Measurements from ENCODE around the gene C7. TPM values are rescaled to one million over a fixed set of nuclear protein-coding genes. Genes with fewer than 3 reads are reported as not detected.

C7 gene
- total RNA-seq, 2 donors from 2014 or later, result 68.2 to 147 TPM

DNA sequence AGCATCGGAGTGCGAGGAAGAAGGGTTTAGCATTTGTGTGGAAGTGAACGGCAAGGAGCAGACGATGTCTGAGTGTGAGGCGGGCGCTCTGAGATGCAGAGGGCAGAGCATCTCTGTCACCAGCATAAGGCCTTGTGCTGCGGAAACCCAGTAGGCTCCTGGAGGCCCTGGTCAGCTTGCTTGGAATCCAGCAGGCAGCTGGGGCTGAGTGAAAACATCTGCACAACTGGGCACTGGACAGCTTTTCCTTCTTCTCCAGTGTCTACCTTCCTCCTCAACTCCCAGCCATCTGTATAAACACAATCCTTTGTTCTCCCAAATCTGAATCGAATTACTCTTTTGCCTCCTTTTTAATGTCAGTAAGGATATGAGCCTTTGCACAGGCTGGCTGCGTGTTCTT is 72.1 kb downstream of the C7 start:
- WGBS, result 82% methylated on average over 9 of the region's 9 CpGs
- Histone ChIP-seq H3K9me3 (no peaks in the 10 kb centered on the region), H3K27ac (no peak overlapping the region), H3K36me3 (no peaks in the 10 kb centered on the region), H3K27me3 (replicated peaks; ENCODE audit: insufficient read depth) (no peaks in the 10 kb centered on the region), H3K4me3 (no peak overlapping the region), H3K4me1 (replicated peaks) (no peaks in the 10 kb centered on the region)
- intact Hi-C loops (cut with DNase I), result no loop called here
- TF ChIP-seq, protein P1, sequence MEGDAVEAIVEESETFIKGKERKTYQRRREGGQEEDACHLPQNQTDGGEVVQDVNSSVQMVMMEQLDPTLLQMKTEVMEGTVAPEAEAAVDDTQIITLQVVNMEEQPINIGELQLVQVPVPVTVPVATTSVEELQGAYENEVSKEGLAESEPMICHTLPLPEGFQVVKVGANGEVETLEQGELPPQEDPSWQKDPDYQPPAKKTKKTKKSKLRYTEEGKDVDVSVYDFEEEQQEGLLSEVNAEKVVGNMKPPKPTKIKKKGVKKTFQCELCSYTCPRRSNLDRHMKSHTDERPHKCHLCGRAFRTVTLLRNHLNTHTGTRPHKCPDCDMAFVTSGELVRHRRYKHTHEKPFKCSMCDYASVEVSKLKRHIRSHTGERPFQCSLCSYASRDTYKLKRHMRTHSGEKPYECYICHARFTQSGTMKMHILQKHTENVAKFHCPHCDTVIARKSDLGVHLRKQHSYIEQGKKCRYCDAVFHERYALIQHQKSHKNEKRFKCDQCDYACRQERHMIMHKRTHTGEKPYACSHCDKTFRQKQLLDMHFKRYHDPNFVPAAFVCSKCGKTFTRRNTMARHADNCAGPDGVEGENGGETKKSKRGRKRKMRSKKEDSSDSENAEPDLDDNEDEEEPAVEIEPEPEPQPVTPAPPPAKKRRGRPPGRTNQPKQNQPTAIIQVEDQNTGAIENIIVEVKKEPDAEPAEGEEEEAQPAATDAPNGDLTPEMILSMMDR (IDR thresholded peaks at IDR 0.05), result no peak
- TF ChIP-seq POLR2AphosphoS5 (IDR thresholded peaks at IDR 0.05), result no peak
- TF ChIP-seq POLR2A (IDR thresholded peaks at IDR 0.05), result no peak
- no peak for DNase-seq (ENCODE audit: low spot score)

GRCh38 chr5:40983781-40984180 is 74.5 kb downstream of the C7 start:
- Histone ChIP-seq H3K4me3 (no peak overlapping the region), H3K36me3 (no peaks in the 10 kb centered on the region), H3K27ac (no peak overlapping the region), H3K4me1 (replicated peaks) (no peaks in the 10 kb centered on the region), H3K9me3 (no peaks in the 10 kb centered on the region), H3K27me3 (replicated peaks; ENCODE audit: insufficient read depth) (no peaks in the 10 kb centered on the region)
- no peak for DNase-seq (ENCODE audit: low spot score)
- WGBS, result 96% methylated on average over 3 of the region's 3 CpGs
- no peak for TF ChIP-seq POLR2A (IDR thresholded peaks at IDR 0.05)
- TF ChIP-seq, protein P1 (IDR thresholded peaks at IDR 0.05), result no peak
- no peak for TF ChIP-seq POLR2AphosphoS5 (IDR thresholded peaks at IDR 0.05)
- intact Hi-C loops (cut with DNase I), result no loop called here

DNA sequence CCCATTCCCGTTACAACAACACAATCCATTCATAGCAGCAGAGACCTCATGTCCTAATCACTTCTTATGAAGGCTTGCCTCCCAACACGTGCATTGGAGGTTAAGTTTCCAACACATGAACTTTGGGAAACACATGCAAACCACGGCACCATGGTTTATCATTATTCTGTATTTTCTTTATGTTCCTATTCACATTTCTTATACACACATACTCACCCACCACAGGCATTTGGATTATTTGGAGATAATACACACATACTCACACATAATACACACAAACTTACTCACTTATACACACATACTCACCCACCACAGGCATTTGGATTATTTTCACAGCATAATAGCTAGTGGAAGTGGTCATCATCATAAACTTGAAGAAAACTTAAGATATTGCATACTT is 75.6 kb downstream of the C7 start:
- no peak overlapping the region for H3K27ac ChIP-seq
- no peaks in the 10 kb centered on the region for H3K9me3 ChIP-seq
- no peak overlapping the region for H3K4me3 ChIP-seq
- H3K36me3 ChIP-seq, result no peaks in the 10 kb centered on the region
- 93% methylated on average over 3 of the region's 3 CpGs for WGBS
- intact Hi-C loops (cut with DNase I), result no loop called here
- no peak for DNase-seq (ENCODE audit: low spot score)
- no peaks in the 10 kb centered on the region for H3K4me1 ChIP-seq (replicated peaks)
- no peaks in the 10 kb centered on the region for H3K27me3 ChIP-seq (replicated peaks; ENCODE audit: insufficient read depth)
- TF ChIP-seq POLR2A (IDR thresholded peaks at IDR 0.05) (no peak), POLR2AphosphoS5 (IDR thresholded peaks at IDR 0.05) (no peak)
- TF ChIP-seq, protein P1 (IDR thresholded peaks at IDR 0.05), result no peak

GRCh38 chr5:40985501-40985900 is 76.2 kb downstream of the C7 start:
- Histone ChIP-seq H3K4me3 (no peak overlapping the region), H3K36me3 (no peaks in the 10 kb centered on the region), H3K9me3 (no peaks in the 10 kb centered on the region), H3K27me3 (replicated peaks; ENCODE audit: insufficient read depth) (no peaks in the 10 kb centered on the region), H3K4me1 (replicated peaks) (no peaks in the 10 kb centered on the region), H3K27ac (no peak overlapping the region)
- no peak for DNase-seq (ENCODE audit: low spot score)
- intact Hi-C loops (cut with DNase I), result no loop called here
- TF ChIP-seq, protein P1 (IDR thresholded peaks at IDR 0.05), result no peak
- TF ChIP-seq POLR2AphosphoS5 (IDR thresholded peaks at IDR 0.05) (no peak), POLR2A (IDR thresholded peaks at IDR 0.05) (no peak)
- WGBS, result 35% methylated on average over 4 of the region's 4 CpGs

DNA sequence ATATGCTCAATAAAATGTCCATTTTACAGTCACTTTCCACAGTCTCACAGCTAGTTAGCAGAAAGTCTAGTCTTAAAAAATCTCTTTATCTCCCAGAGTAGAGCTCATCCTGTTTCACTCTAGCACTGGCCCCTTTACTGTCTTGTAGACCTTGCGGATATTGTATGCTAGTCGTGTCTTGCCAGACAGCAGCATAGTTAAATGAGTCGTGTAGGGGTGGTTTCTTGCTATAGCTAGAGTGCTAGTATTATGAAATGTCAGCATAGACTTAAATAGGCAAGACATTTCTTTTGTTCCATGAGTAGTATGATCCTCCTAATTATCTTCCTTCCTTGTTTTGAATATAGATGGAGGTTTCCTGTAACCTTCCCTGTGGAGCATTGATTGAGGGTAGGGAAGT is 77.4 kb downstream of the C7 start:
- DNase-seq (ENCODE audit: low spot score), result no peak

More for the DNA sequence above, 77.4 kb downstream of the C7 start:
- TF ChIP-seq POLR2A (IDR thresholded peaks at IDR 0.05), result no peak
- TF ChIP-seq, protein P1 (IDR thresholded peaks at IDR 0.05), result no peak
- TF ChIP-seq POLR2AphosphoS5 (IDR thresholded peaks at IDR 0.05), result no peak
- H3K27me3 ChIP-seq (replicated peaks; ENCODE audit: insufficient read depth), result no peaks in the 10 kb centered on the region
- H3K4me1 ChIP-seq (replicated peaks), result no peaks in the 10 kb centered on the region
- no peaks in the 10 kb centered on the region for H3K36me3 ChIP-seq
- no peak overlapping the region for H3K27ac ChIP-seq
- 91% methylated on average over 3 of the region's 3 CpGs for WGBS
- H3K4me3 ChIP-seq, result no peak overlapping the region
- H3K9me3 ChIP-seq, result no peaks in the 10 kb centered on the region
- intact Hi-C loops (cut with DNase I), result no loop called here
